ENCODE results near the gene ISLR2. TPM values are rescaled to one million over a fixed set of nuclear protein-coding genes. Genes with fewer than 3 reads are reported as not detected.
A peak's percentile ranks its signal among the peaks of the same experiment; 100 is the strongest.

The ISLR2 gene
- total and polyA plus RNA-seq, 4 donors, result 0.03 TPM; not detected in 3

DNA sequence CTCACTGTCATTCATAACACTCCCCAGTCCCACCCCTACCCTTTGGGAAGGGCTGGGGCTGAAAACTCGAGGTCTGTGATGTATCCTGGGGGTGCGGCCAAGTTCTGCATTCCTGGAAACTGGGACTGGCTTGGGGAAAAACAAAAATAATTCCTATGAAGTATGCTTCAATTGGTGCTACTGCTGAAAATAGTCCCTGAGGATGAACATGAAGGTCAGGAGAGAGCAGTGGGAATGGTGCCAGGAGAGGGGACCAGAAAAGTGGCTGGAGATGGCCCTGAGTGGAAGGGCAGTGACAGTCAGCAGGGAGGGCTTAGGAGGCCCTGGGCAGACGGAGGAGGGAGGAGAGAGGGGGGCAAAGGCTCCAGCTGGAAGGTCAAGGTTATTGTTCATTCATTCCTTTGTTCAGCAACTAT is 38.3 kb downstream of the ISLR2 start:
- Histone ChIP-seq H3K36me3 (ENCODE audit: control insufficient read depth in 4 of 4, insufficient read depth in 3 of 4, low read depth in 1 of 4, low read length in 3 of 4) (no peaks in the 10 kb centered on the region), H3K9ac (ENCODE audit: low read depth in 1 of 2, low read length in 2 of 2) (no peak overlapping the region), H3K4me3 (ENCODE audit: low read depth in 1 of 3, low read length in 3 of 3) (no peak overlapping the region), H3K4me1 (ENCODE audit: control insufficient read depth in 4 of 4, insufficient read depth in 4 of 4, low read length in 3 of 4) (peaks cover 0 to 3% (median 0%) of the 10 kb centered on the region in 4 donors), H3K27me3 (ENCODE audit: control insufficient read depth in 4 of 4, insufficient read depth in 4 of 4, low read length in 3 of 4) (no peaks in the 10 kb centered on the region), H3K27ac (ENCODE audit: low read depth in 1 of 2, low read length in 2 of 2) (no peak overlapping the region), H3K9me3 (ENCODE audit: control insufficient read depth in 4 of 4, low read length in 3 of 4) (peaks cover 0 to 6% (median 0%) of the 10 kb centered on the region in 4 donors)
- no peak for DNase-seq (ENCODE audit: low spot score)
- 48% methylated on average over 3 of the region's 3 CpGs for WGBS
- TF ChIP-seq RXRA (IDR thresholded peaks at IDR 0.05), result peak in 1 of 2 donors; percentile 4
- TF ChIP-seq HNF4G (IDR thresholded peaks at IDR 0.05), result no peak
- TF ChIP-seq FOXA1 (IDR thresholded peaks at IDR 0.05), result no peak
- TF ChIP-seq REST (IDR thresholded peaks at IDR 0.05), result no peak
- no peak for TF ChIP-seq EGR1 (IDR thresholded peaks at IDR 0.05; ENCODE audit: low read depth in 2 of 2)
- TF ChIP-seq, protein P1, sequence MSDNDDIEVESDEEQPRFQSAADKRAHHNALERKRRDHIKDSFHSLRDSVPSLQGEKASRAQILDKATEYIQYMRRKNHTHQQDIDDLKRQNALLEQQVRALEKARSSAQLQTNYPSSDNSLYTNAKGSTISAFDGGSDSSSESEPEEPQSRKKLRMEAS (IDR thresholded peaks at IDR 0.05), result no peak
- peak; percentile 81 for TF ChIP-seq NR2F2 (IDR thresholded peaks at IDR 0.05)
- no peak for TF ChIP-seq FOXA2 (IDR thresholded peaks at IDR 0.05)
- no peak for TF ChIP-seq ZBTB33 (IDR thresholded peaks at IDR 0.05)
- no peak for TF ChIP-seq RAD21 (IDR thresholded peaks at IDR 0.05)

DNA sequence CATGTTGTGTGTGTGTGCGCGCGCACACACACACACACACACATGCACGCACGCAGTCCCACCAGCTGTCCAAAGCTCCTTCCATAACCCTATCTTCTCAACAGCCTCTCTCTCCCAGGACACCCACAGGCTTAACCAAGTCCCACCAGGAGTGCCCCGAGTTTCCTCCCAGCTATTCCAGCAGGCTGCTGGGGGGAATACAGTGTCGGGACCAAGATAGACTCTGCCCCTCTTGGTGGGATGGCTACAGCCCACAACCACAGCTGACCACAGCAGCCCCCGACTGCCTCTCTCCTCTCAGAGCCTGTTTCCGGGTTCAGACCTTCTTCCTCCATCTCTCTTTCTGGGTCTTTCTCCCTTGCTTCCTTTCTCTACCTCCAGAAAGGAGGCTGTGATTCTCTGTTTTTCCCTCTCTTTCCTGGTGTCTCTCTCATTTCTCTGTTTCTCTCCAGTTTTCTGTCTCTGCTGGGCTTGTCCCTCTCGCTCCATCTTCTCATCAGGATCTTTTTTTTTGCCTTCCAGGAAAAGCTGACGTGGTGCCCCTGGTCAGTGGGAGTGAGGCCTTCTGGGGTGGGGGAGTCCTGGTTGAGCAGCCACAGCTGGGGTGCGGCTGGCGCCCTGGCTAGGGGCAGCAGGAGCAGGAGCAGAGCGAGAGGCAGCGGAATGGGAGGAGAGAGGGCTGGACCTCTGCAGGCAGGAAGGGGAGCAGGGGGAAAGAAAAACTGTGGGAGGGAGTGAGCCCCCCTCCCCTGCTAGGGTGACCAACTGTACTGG is 39.9 kb downstream of the ISLR2 start:
- H3K27me3 ChIP-seq (ENCODE audit: control insufficient read depth in 4 of 4, insufficient read depth in 4 of 4, low read length in 3 of 4), result no peaks in the 10 kb centered on the region
- peaks cover 0 to 3% (median 0%) of the 10 kb centered on the region in 4 donors for H3K4me1 ChIP-seq (ENCODE audit: control insufficient read depth in 4 of 4, insufficient read depth in 4 of 4, low read length in 3 of 4)
- TF ChIP-seq RXRA (IDR thresholded peaks at IDR 0.05) (no peak), FOXA2 (IDR thresholded peaks at IDR 0.05) (no peak), HNF4G (IDR thresholded peaks at IDR 0.05) (no peak), EGR1 (IDR thresholded peaks at IDR 0.05; ENCODE audit: low read depth in 2 of 2) (no peak), JUND (IDR thresholded peaks at IDR 0.05) (no peak), YY1 (IDR thresholded peaks at IDR 0.05) (no peak), CTCF (IDR thresholded peaks at IDR 0.05; ENCODE audit: low read depth, low read length, missing input control) (no peak), TAF1 (conservative IDR thresholded peaks at IDR 0.05) (no peak), NR2F2 (IDR thresholded peaks at IDR 0.05) (no peak), FOXA1 (IDR thresholded peaks at IDR 0.05) (no peak), GABPA (IDR thresholded peaks at IDR 0.05 in 1 of 2, conservative IDR thresholded peaks at IDR 0.05 in 1 of 2) (no peak)
- TF ChIP-seq, protein P1 (IDR thresholded peaks at IDR 0.05), result no peak
- no peak overlapping the region for H3K9ac ChIP-seq (ENCODE audit: low read depth in 1 of 2, low read length in 2 of 2)
- H3K36me3 ChIP-seq (ENCODE audit: control insufficient read depth in 4 of 4, insufficient read depth in 3 of 4, low read depth in 1 of 4, low read length in 3 of 4), result no peaks in the 10 kb centered on the region
- 84% methylated on average over 15 of the region's 15 CpGs for WGBS
- no peak overlapping the region for H3K4me3 ChIP-seq (ENCODE audit: low read depth in 1 of 3, low read length in 3 of 3)
- no peaks in the 10 kb centered on the region for H3K9me3 ChIP-seq (ENCODE audit: control insufficient read depth in 4 of 4, low read length in 3 of 4)
- H3K27ac ChIP-seq (ENCODE audit: low read depth in 1 of 2, low read length in 2 of 2), result no peak overlapping the region
- DNase-seq (ENCODE audit: low spot score), result no peak
